A673 (cell line): ENCODE results near the gene CCDC170.

Experiments used
- CTCF ChIP-seq: fragments of 300-800, 200-600 bp; sonication (generic); conservative IDR thresholded peaks from 2 replicates; pipeline ENCODE4 v1.5.1; 2017; ENCODE audit warnings: low read depth, mild to moderate bottlenecking, antibody characterized with exemption, low read length, moderate library complexity, mixed read lengths
- EZH2 ChIP-seq: fragments of 200-600 bp; sonication (generic); IDR thresholded peaks from 2 replicates; pipeline ENCODE4 v1.6.1; 2017; ENCODE audit warnings: borderline replicate concordance, low read depth, mild to moderate bottlenecking, mixed read lengths, antibody characterized with exemption, low read length; ENCODE audit not compliant: poor library complexity, severe bottlenecking

DNA sequence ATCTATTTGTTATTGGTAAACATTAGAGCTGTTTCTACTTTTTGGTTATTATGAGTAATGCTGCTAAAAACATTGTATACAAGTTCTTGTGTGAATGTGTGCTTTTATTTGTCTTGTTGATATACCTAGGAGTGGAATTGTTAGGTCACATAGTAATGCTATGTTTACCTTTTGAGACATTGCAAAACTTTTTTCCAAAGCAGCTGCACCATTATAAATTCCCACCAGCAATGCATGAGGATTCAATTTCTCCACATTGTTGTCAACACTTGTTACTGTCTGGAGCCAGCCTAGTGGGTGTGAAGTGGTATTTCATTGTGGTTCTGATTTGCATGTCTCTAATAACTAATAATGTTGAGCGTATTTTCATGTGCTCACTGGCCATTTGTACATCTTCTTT, 145.9 kb downstream of the CCDC170 start:
- TF ChIP-seq CTCF (no peak), EZH2 (no peak)
